OCI-LY7 (cell line): ENCODE data around the gene VIPAS39. TPM values are rescaled to one million over a fixed set of nuclear protein-coding genes. Genes with fewer than 3 reads are reported as not detected.

Experiments
- BruUV-seq: library from RNA; stranded (reverse); fragments of 400-500 nt; replicated peaks from 2 replicates; lab custom pipeline; 2021; lab: Mats Ljungman, UMichigan
- CTCF ChIA-PET: fragments of 300-600 bp; sonication (Branson Sonifier 250); formaldehyde crosslinking; loops from one replicate; lab custom pipeline; 2022; ENCODE audit warnings: antibody characterized with exemption; ENCODE audit not compliant: unreplicated experiment; lab: Charles Lee
- POLR2A ChIA-PET: fragments of 300-600 bp; sonication (Branson Sonifier 250); formaldehyde crosslinking; loops from one replicate; lab custom pipeline; 2022; ENCODE audit warnings: antibody characterized with exemption; lab: Charles Lee
- DNase-seq: peaks from one replicate; pipeline ENCODE4 v3.0.0-alpha.2; 2015; ENCODE audit warnings: low spot score
- H2AFZ ChIP-seq: fragments of 200-600 bp; sonication (generic), shearing (Covaris generic); 2 replicates; pipeline ENCODE4 v1.6.1; 2014; ENCODE audit warnings: mild to moderate bottlenecking, antibody characterized with exemption, low read length, moderate library complexity
- H3K27ac ChIP-seq: fragments of 200-600 bp; sonication (generic); 2 replicates; pipeline ENCODE4 v1.5.1; 2014; ENCODE audit warnings: mixed run types, low read depth, mild to moderate bottlenecking, moderate library complexity, low read length, inconsistent platforms; ENCODE audit not compliant: poor library complexity, severe bottlenecking
- H3K36me3 ChIP-seq: fragments of 200-600 bp; sonication (generic); 2 replicates; pipeline ENCODE4 v1.6.1; 2014; ENCODE audit warnings: mild to moderate bottlenecking, antibody characterized with exemption, low read length, moderate library complexity, mixed read lengths; ENCODE audit not compliant: insufficient read depth
- H3K4me1 ChIP-seq: fragments of 200-600 bp; sonication (generic); 2 replicates; pipeline ENCODE4 v1.5.1; 2014; ENCODE audit warnings: mild to moderate bottlenecking, low read length; ENCODE audit not compliant: insufficient read depth, poor library complexity, severe bottlenecking
- H3K4me2 ChIP-seq: fragments of 200-600 bp; sonication (generic); 2 replicates; pipeline ENCODE4 v1.6.1; 2014; ENCODE audit warnings: mild to moderate bottlenecking, low read length
- H3K4me3 ChIP-seq: fragments of 200-600 bp; sonication (generic); 2 replicates; pipeline ENCODE4 v1.5.1; 2014; ENCODE audit warnings: mild to moderate bottlenecking, low read depth, low read length; ENCODE audit not compliant: poor library complexity, severe bottlenecking
- H3K79me2 ChIP-seq: fragments of 200-600 bp; sonication (generic); 2 replicates; pipeline ENCODE4 v1.6.1; 2016; ENCODE audit warnings: low read depth, mild to moderate bottlenecking, low read length, moderate library complexity, mixed read lengths; ENCODE audit not compliant: insufficient read depth
- H3K9me2 ChIP-seq: fragments of 200-600 bp; sonication (generic); 2 replicates; pipeline ENCODE4 v1.6.1; 2016; ENCODE audit warnings: mild to moderate bottlenecking, low read length, mixed read lengths; ENCODE audit not compliant: insufficient read depth
- H3K9me3 ChIP-seq: fragments of 200-600 bp; sonication (generic); 2 replicates; pipeline ENCODE4 v1.6.1; 2014; ENCODE audit warnings: mild to moderate bottlenecking, mixed run types, low read length, mixed read lengths
- H4K20me1 ChIP-seq: fragments of 200-600 bp; sonication (generic); 2 replicates; pipeline ENCODE4 v1.6.1; 2014; ENCODE audit warnings: mild to moderate bottlenecking, antibody characterized with exemption, low read length, moderate library complexity, mixed read lengths; ENCODE audit not compliant: insufficient read depth
- CTCF ChIP-seq: fragments of 200-600 bp; sonication (generic); conservative IDR thresholded peaks from 2 replicates; pipeline ENCODE4 v1.5.1; 2014; ENCODE audit warnings: mild to moderate bottlenecking, antibody characterized with exemption, low read length, moderate library complexity, mixed read lengths
- EZH2phosphoT487 ChIP-seq: fragments of 200-600 bp; sonication (generic); IDR thresholded peaks from 2 replicates; pipeline ENCODE4 v1.6.1; 2018; ENCODE audit warnings: low read depth, borderline replicate concordance, mild to moderate bottlenecking, mixed run types, antibody characterized with exemption, low read length, moderate library complexity, mixed read lengths
- intact Hi-C: fragments of 100-400 bp; cut with micrococcal nuclease; formaldehyde crosslinking; loops from one replicate; pipeline ENCODE4 v1.10.0; 2022; ENCODE audit not compliant: unreplicated experiment
- total RNA-seq, 2 experiments: library from RNA; depleted of rRNA in 1 of 2; stranded (reverse); fragments of >200 nt in 1 of 2; shearing (Covaris generic) in 1 of 2; gene quantifications; 2 replicates each; pipeline ENCODE4 v1.2.3, GENCODE V29; 2014 to 2022

The VIPAS39 gene
- total RNA-seq, 2 experiments from 2014 or later: 13.3 to 20.4 TPM

GRCh38 chr14:77459072-77459723 is 1.8 kb upstream of the VIPAS39 start:
- peaks cover 45% of the 10 kb centered on the region for H3K79me2 ChIP-seq
- peaks cover 16% of the 10 kb centered on the region; the same call in 1 of the 2 replicates for H4K20me1 ChIP-seq
- ChIA-PET POLR2A (interaction anchor here (0.6 to 2.0 kb wide), 7 partner anchors 9 to 132 kb away, joined by 3 to 6 read pairs (median 3); no protein-coding TSS in a partner anchor), CTCF (interaction anchor here (0.5 to 2.1 kb wide), 3 partner anchors 89 to 92 kb away, joined by 3 to 5 read pairs (median 3); no protein-coding TSS in a partner anchor)
- peaks cover 27% of the 10 kb centered on the region for H3K4me1 ChIP-seq
- H3K9me3 ChIP-seq: no peaks in the 10 kb centered on the region
- no peak overlapping the region; the same call in 1 of the 2 replicates for H2AFZ ChIP-seq
- H3K4me3 ChIP-seq: peak overlapping the region; percentile 95
- intact Hi-C loops: loop anchor here (2.0 to 5.0 kb wide), 5 partner anchors 82 to 343 kb away; partner anchors contain the start of genes ADCK1, ALKBH1, SAMD15 and SLIRP
- BruUV-seq: no TSS peak
- peaks cover 55% of the 10 kb centered on the region for H3K36me3 ChIP-seq
- peak; percentile 79 for DNase-seq
- TF ChIP-seq CTCF (peak; percentile 97), EZH2phosphoT487 (no peak)
- peak overlapping the region; percentile 77 for H3K4me2 ChIP-seq
- no peaks in the 10 kb centered on the region for H3K9me2 ChIP-seq
- H3K27ac ChIP-seq: peak overlapping the region; percentile 66

- BruUV-seq: no TSS peak
- H2AFZ ChIP-seq: peak overlapping the region; percentile 87; the same call in 1 of the 2 replicates
Observed at GRCh38 chr14:77458249-77458950, 999 bp upstream of the VIPAS39 start.

More at GRCh38 chr14:77458249-77458950, 999 bp upstream of the VIPAS39 start:
- no peaks in the 10 kb centered on the region for H3K9me3 ChIP-seq
- peak overlapping the region; percentile 77 for H3K4me2 ChIP-seq
- DNase-seq: peak; percentile 77
- TF ChIP-seq EZH2phosphoT487 (no peak), CTCF (no peak)
- POLR2A ChIA-PET: interaction anchor here (0.6 to 2.0 kb wide), 6 partner anchors 21 to 137 kb away, joined by 3 to 6 read pairs (median 4); no protein-coding TSS in a partner anchor
- H3K27ac ChIP-seq: peak overlapping the region; percentile 66
- peaks cover 47% of the 10 kb centered on the region for H3K36me3 ChIP-seq
- H3K4me1 ChIP-seq: peaks cover 27% of the 10 kb centered on the region
- intact Hi-C loops: loop anchor here (2.0 to 5.0 kb wide), 5 partner anchors 81 to 344 kb away; partner anchors contain the start of genes ADCK1, ALKBH1, SAMD15 and SLIRP
- CTCF ChIA-PET: interaction anchor here (0.5 to 2.1 kb wide), 2 partner anchors 88 to 93 kb away, joined by 3 to 5 read pairs; no protein-coding TSS in a partner anchor
- H4K20me1 ChIP-seq: peaks cover 16% of the 10 kb centered on the region; the same call in 1 of the 2 replicates
- H3K79me2 ChIP-seq: peaks cover 45% of the 10 kb centered on the region
- H3K9me2 ChIP-seq: no peaks in the 10 kb centered on the region
- peak overlapping the region; percentile 95 for H3K4me3 ChIP-seq
